ENCODE measurements around the gene MYO5B.

Gene MYO5B

GRCh38 chr18:50111398-50111797, 83.5 kb downstream of the MYO5B start:
- no peak overlapping the region for H3K4me3 ChIP-seq (ENCODE audit: low read depth, low read length)
- no peaks in the 10 kb centered on the region for H3K9me3 ChIP-seq (ENCODE audit: severe bottlenecking)
- no peaks in the 10 kb centered on the region for H3K27me3 ChIP-seq (ENCODE audit: insufficient read depth, low read depth, severe bottlenecking)
- DNase-seq = no peak
- 0 out of 2 replicates have a peak, but pooled peaks have one; percentile 7 for TF ChIP-seq CTCF (IDR thresholded peaks at IDR 0.05; ENCODE audit: low read depth, low read length)
- H3K27ac ChIP-seq = no peak overlapping the region
- H3K36me3 ChIP-seq = no peaks in the 10 kb centered on the region

GRCh38 chr18:50107468-50107977, 87.4 kb downstream of the MYO5B start:
- no peak for TF ChIP-seq CTCF (IDR thresholded peaks at IDR 0.05; ENCODE audit: low read depth, low read length)
- no peak overlapping the region for H3K27ac ChIP-seq
- no peaks in the 10 kb centered on the region for H3K36me3 ChIP-seq
- no peak for DNase-seq
- H3K27me3 ChIP-seq (ENCODE audit: insufficient read depth, low read depth, severe bottlenecking) = no peaks in the 10 kb centered on the region
- H3K9me3 ChIP-seq (ENCODE audit: severe bottlenecking) = no peaks in the 10 kb centered on the region
- H3K4me3 ChIP-seq (ENCODE audit: low read depth, low read length) = no peak overlapping the region

GRCh38 chr18:50105027-50105426, 89.9 kb downstream of the MYO5B start:
- H3K9me3 ChIP-seq (ENCODE audit: severe bottlenecking) = no peaks in the 10 kb centered on the region
- no peaks in the 10 kb centered on the region for H3K36me3 ChIP-seq
- H3K4me3 ChIP-seq (ENCODE audit: low read depth, low read length) = no peak overlapping the region
- H3K27ac ChIP-seq = no peak overlapping the region
- no peak for DNase-seq
- TF ChIP-seq CTCF (IDR thresholded peaks at IDR 0.05; ENCODE audit: low read depth, low read length) = no peak
- H3K27me3 ChIP-seq (ENCODE audit: insufficient read depth, low read depth, severe bottlenecking) = no peaks in the 10 kb centered on the region

GRCh38 chr18:50104421-50104820, 90.5 kb downstream of the MYO5B start:
- H3K4me3 ChIP-seq (ENCODE audit: low read depth, low read length) = no peak overlapping the region
- DNase-seq = no peak
- H3K36me3 ChIP-seq = no peaks in the 10 kb centered on the region
- H3K27ac ChIP-seq = no peak overlapping the region
- TF ChIP-seq CTCF (IDR thresholded peaks at IDR 0.05; ENCODE audit: low read depth, low read length) = no peak
- no peaks in the 10 kb centered on the region for H3K27me3 ChIP-seq (ENCODE audit: insufficient read depth, low read depth, severe bottlenecking)
- H3K9me3 ChIP-seq (ENCODE audit: severe bottlenecking) = no peaks in the 10 kb centered on the region

DNA sequence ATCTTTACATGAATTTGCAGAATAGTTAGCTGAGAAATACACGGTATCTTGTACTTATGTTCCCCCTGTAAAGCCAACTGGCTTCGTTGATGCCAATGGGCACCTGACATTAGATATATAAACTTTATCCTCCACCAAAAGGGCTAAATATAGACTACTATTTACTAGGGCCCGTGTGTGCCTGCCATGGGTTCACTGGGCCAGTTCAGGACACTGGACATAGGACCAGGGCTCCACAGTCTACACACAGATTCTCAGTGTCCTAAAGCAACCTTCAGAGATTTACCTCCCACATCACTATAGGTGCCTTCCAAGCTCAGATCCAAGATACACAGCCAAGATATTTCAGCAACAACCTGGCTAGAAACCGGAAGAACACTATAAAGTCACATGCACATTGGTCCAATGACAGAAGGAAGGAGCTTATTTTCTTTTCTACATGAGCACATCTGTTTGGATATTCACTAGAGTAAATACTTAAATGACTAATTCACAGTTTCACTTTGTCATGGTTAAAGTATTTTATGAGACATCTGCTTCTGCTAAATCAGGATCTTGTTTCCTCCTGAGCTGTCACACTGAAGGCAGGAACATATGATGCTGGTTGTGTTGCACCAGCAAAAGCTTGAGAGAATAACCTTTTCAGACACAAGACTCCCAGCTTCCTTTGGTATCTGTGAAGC, 95.1 kb downstream of the MYO5B start:
- H3K4me3 ChIP-seq (ENCODE audit: low read depth, low read length) = no peak overlapping the region
- DNase-seq = no peak

More for the DNA sequence above, 95.1 kb downstream of the MYO5B start:
- Histone ChIP-seq H3K27ac (no peak overlapping the region), H3K36me3 (no peaks in the 10 kb centered on the region), H3K27me3 (ENCODE audit: insufficient read depth, low read depth, severe bottlenecking) (no peaks in the 10 kb centered on the region), H3K9me3 (ENCODE audit: severe bottlenecking) (no peaks in the 10 kb centered on the region)
- TF ChIP-seq CTCF (IDR thresholded peaks at IDR 0.05; ENCODE audit: low read depth, low read length) = no peak
